K562 (cell line): ENCODE results near the gene CASTOR1. TPM values are rescaled to one million over a fixed set of nuclear protein-coding genes. Genes with fewer than 3 reads are reported as not detected.

ENCODE experiments used
- ATAC-seq: fragments of 200-7000 bp; cut with Tn5 transposase; 3 replicates; pipeline ENCODE4 v1.9.1; 2020; ENCODE audit warnings: moderate library complexity
- BruUV-seq: library from RNA; stranded (reverse); fragments of 400-500 nt; replicated peaks from 2 replicates; lab custom pipeline; 2021; lab: Mats Ljungman, UMichigan
- CTCF ChIA-PET: fragments of 300-600 bp; formaldehyde crosslinking; extraction: SDS; loops from one replicate; lab custom pipeline; 2021; ENCODE audit warnings: low intra/inter-chr PET ratio; lab: Yijun Ruan, JAX
- POLR2A ChIA-PET: fragments of 300-600, 350-650 bp; sonication (Branson Sonifier 250); formaldehyde crosslinking; extraction: SDS; loops from one replicate; lab custom pipeline; 2021; ENCODE audit warnings: antibody characterized with exemption, inconsistent platforms; lab: Yijun Ruan, JAX
- DNase-seq, 4 experiments: peaks; one replicate each; pipeline versions ENCODE4 v3.0.0 to v3.0.0-alpha.2; 2011 to 2018; ENCODE audit warnings: low spot score in 3 of 4, mixed read lengths in 3 of 4; ENCODE audit errors: extremely low read depth in 1 of 4
- FAIRE-seq: peaks from 2 replicates; lab custom pipeline; 2011; peaks lifted over from hg19 to GRCh38; lab: Jason Lieb, UNC
- H2AFZ ChIP-seq: 2 replicates; pipeline ENCODE4 v1.6.0; 2011; ENCODE audit warnings: low read depth, low read length, control low read depth, inconsistent platforms
- H3K27ac ChIP-seq: fragments of 200-600 bp; 3 replicates; pipeline ENCODE4 v1.8.0; 2011; ENCODE audit warnings: low read depth, mild to moderate bottlenecking, control low read depth, inconsistent platforms, low read length, moderate library complexity, mixed read lengths; ENCODE audit errors: extremely low read depth
- H3K27me3 ChIP-seq, 2 experiments: fragments of 300-600 bp in 1 of 2; 2 replicates in 1 of 2; 3 replicates in 1 of 2; pipeline versions ENCODE4 v1.6.0 to v1.8.0; 2011; ENCODE audit warnings: inconsistent platforms in 2 of 2, low read length in 2 of 2, mild to moderate bottlenecking in 1 of 2, mixed read lengths in 1 of 2, moderate library complexity in 1 of 2; ENCODE audit not compliant: control insufficient read depth in 2 of 2, insufficient read depth in 2 of 2
- H3K36me3 ChIP-seq: fragments of 300-600 bp; 3 replicates; pipeline ENCODE4 v1.8.0; 2011; ENCODE audit warnings: mild to moderate bottlenecking, low read length, inconsistent platforms; ENCODE audit not compliant: control insufficient read depth, insufficient read depth
- H3K4me1 ChIP-seq, 2 experiments: fragments of 200-600 bp in 1 of 2; replicated peaks in 1 of 2; 2 replicates in 1 of 2; 3 replicates in 1 of 2; pipeline versions ENCODE4 v1.5.1 to v1.8.0; 2011; ENCODE audit warnings: inconsistent platforms in 2 of 2, low read length in 2 of 2, mild to moderate bottlenecking in 1 of 2, mixed read lengths in 1 of 2, moderate library complexity in 1 of 2; ENCODE audit not compliant: control insufficient read depth in 2 of 2, insufficient read depth in 2 of 2
- H3K4me2 ChIP-seq: 2 replicates; pipeline ENCODE4 v1.6.1; 2011; ENCODE audit warnings: low read length, control low read depth, inconsistent platforms, mixed read lengths; ENCODE audit not compliant: insufficient read depth
- H3K4me3 ChIP-seq: fragments of 200-600 bp; sonication (generic), shearing (Covaris generic); 2 replicates; pipeline ENCODE4 v1.5.1; 2016; ENCODE audit warnings: control low read depth, inconsistent platforms
- H3K79me2 ChIP-seq: fragments of 200-600 bp; 3 replicates; pipeline ENCODE4 v1.8.0; 2011; ENCODE audit warnings: low read length, inconsistent platforms; ENCODE audit not compliant: control insufficient read depth, insufficient read depth
- H3K9ac ChIP-seq, 2 experiments: 2 replicates each; pipeline versions ENCODE4 v1.6.0 to v1.6.1; 2011; ENCODE audit warnings: low read depth in 2 of 2, low read length in 2 of 2, control low read depth in 1 of 2, inconsistent platforms in 1 of 2, mild to moderate bottlenecking in 1 of 2, mixed read lengths in 1 of 2; ENCODE audit not compliant: insufficient read depth in 1 of 2
- H3K9me1 ChIP-seq: one replicate; pipeline ENCODE4 v1.6.0; 2011; ENCODE audit warnings: inconsistent platforms, mild to moderate bottlenecking, low read length, moderate library complexity; ENCODE audit not compliant: control insufficient read depth, insufficient read depth
- H3K9me3 ChIP-seq: replicated peaks from 2 replicates; pipeline ENCODE4 v1.5.1; 2011; ENCODE audit warnings: low read depth, low read length, inconsistent platforms; ENCODE audit not compliant: control insufficient read depth, insufficient read depth
- H4K20me1 ChIP-seq: replicated peaks from 2 replicates; pipeline ENCODE4 v1.6.1; 2011; ENCODE audit warnings: low read length, inconsistent platforms, mixed read lengths; ENCODE audit not compliant: control insufficient read depth, insufficient read depth
- MCM3 ChIP-seq: fragments of 450-650 bp; IDR thresholded peaks from 2 replicates; pipeline ENCODE4 v1.6.1; 2016
- SPI1 ChIP-seq: IDR thresholded peaks from 2 replicates; pipeline ENCODE4 v1.6.1; 2011; ENCODE audit warnings: low read depth, low read length, control low read depth, borderline replicate concordance
- WGBS: fragments of 100-300 bp; shearing (Covaris generic); methylation state at CpG from one replicate; pipeline ENCODE4 v1.1.6; 2016; ENCODE audit warnings: low coverage, mixed read lengths; ENCODE audit not compliant: insufficient coverage; ENCODE audit errors: missing lambda C conversion rate; 5-methylcytosine and 5-hydroxymethylcytosine counted together
- in situ Hi-C: fragments of 300-500 bp; cut with MboI; formaldehyde crosslinking; loops from 4 replicates; pipeline ENCODE4 v1.15.0; 2018; ENCODE audit warnings: inconsistent platforms, mixed read lengths
- intact Hi-C: fragments of 100-400 bp; cut with micrococcal nuclease; formaldehyde crosslinking; loops from 2 replicates; pipeline ENCODE4 v1.14.2; 2022
- polyA plus RNA-seq, 8 experiments: library from polyadenylated mRNA; depleted of rRNA in 4 of 8; stranded (reverse) in 5 of 8; unstranded in 3 of 8; fragments of >200 nt; fragmentation: Nextera tagmentation in 2 of 8; fragmentation: Illumina TruSeq in 1 of 8; extraction: Ambion mirVana in 2 of 8; extraction: Trizol in 1 of 8; gene quantifications; 2 replicates each; pipeline versions ENCODE4 v1.2.1 to v1.2.3, GENCODE V29; 2011 to 2014; ENCODE audit warnings: inconsistent platforms in 1 of 8, missing spikeins in 1 of 8
- total RNA-seq, 7 experiments: library from RNA; depleted of rRNA in 6 of 7; stranded (reverse); fragments of >200 nt in 6 of 7; fragmentation: Illumina TruSeq in 2 of 7; extraction: Trizol in 2 of 7; gene quantifications; 2 replicates each; pipeline versions ENCODE4 v1.2.1 to v1.2.3, GENCODE V29; 2011 to 2021; ENCODE audit warnings: low replicate concordance in 1 of 7
- TF ChIP-seq, protein P1 (sequence below), 3 experiments: fragments of 200-800 bp in 1 of 3; sonication (Bioruptor generic) in 1 of 3; sonication (generic) in 1 of 3; formaldehyde crosslinking in 1 of 3; IDR thresholded peaks; 2 replicates each; pipeline versions ENCODE4 v1.6.1 to v1.8.0; 2016 to 2022; ENCODE audit warnings: mild to moderate bottlenecking in 2 of 3, missing compliant biosample characterization in 2 of 3, missing genetic modification characterization in 2 of 3, missing genetic modification reagents in 1 of 3
- TF ChIP-seq, protein P2 (sequence below): sonication (generic); formaldehyde crosslinking; IDR thresholded peaks from 2 replicates; pipeline ENCODE4 v1.8.0; 2022; ENCODE audit warnings: mild to moderate bottlenecking, low read depth, missing genetic modification reagents

The CASTOR1 gene
- total and polyA plus RNA-seq, 9 of the 15 experiments (the other 6 are each of a cell fraction or from before 2014, with no cell fraction given) = 0.35 to 2.6 (median 1.1) TPM

DNA sequence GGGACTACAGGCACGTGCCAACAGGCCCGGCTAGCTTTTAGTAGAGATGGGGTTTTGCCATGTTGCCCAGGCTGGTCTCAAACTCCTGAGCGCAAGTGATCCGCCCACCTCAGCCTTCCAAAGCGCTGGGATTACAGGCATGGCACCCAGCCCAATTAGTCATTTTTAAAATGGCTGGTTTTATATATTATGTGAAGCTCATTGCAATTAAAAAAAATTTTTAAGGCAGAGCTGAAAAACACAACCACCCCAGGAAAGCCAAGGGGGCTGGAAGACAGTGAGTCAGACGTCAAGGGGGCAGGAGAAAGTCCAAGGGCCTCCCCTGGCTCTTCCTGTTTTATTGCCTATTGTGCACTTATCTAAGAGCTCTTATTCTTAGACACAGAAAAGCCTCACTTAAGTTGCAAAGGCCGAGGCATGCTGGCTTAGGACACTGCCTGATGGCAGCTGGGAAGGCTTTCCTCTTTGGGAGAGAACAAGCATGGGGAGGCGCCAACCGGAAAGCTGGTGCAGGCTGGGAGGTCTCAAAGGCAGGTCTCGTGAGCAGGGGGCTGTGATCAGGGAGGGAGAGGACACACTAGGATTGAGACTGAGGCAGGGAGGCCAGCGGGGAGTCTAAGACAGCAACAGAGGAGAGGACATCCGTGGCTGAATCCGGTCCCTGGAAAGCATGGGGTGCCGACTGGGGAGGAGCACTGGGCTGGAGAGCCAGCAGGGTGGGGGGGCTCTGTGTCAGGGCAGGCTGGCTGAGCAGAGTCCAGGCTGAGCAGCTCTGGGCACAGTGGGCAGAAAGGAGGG is 11.6 kb downstream of the CASTOR1 start:
- Histone ChIP-seq H3K9me1 (no peaks in the 10 kb centered on the region), H3K4me2 (no peak overlapping the region), H3K79me2 (no peaks in the 10 kb centered on the region), H3K27ac (no peak overlapping the region), H2AFZ (peak overlapping the region; percentile 40; the same call in 1 of the 2 replicates), H3K36me3 (no peaks in the 10 kb centered on the region), H4K20me1 (no peaks in the 10 kb centered on the region), H3K4me3 (no peak overlapping the region), H3K9ac (peak overlapping the region in 1 of 2 experiments; percentile 58; a peak in 1 of 4 replicates), H3K9me3 (no peaks in the 10 kb centered on the region), H3K27me3 (no peaks in the 10 kb centered on the region; a peak in 1 of 5 replicates)
- FAIRE-seq (no peak), DNase-seq (no peak), ATAC-seq (no peak)
- WGBS = 45% methylated on average over 11 of the region's 14 CpGs
- in situ Hi-C loops = no loop called here
- no TSS peak for BruUV-seq
- POLR2A ChIA-PET = interaction anchor here (1.8 kb wide), 1 partner anchor 10 kb away, joined by 8 read pairs; no protein-coding TSS in a partner anchor
- CTCF ChIA-PET = no interaction called here
- TF ChIP-seq MCM3 = no peak
- TF ChIP-seq, protein P1, sequence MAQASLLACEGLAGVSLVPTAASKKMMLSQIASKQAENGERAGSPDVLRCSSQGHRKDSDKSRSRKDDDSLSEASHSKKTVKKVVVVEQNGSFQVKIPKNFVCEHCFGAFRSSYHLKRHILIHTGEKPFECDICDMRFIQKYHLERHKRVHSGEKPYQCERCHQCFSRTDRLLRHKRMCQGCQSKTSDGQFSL (CRISPR knock-in tag; IDR thresholded peaks at IDR 0.05) = 0 out of 2 replicates have a peak, but pooled peaks have one; percentile 19
- TF ChIP-seq, protein P1 (tag; IDR thresholded peaks at IDR 0.05) = no peak
- TF ChIP-seq SPI1 = peak; percentile 16; the same call in 1 of the 2 replicates
- TF ChIP-seq, protein P2, sequence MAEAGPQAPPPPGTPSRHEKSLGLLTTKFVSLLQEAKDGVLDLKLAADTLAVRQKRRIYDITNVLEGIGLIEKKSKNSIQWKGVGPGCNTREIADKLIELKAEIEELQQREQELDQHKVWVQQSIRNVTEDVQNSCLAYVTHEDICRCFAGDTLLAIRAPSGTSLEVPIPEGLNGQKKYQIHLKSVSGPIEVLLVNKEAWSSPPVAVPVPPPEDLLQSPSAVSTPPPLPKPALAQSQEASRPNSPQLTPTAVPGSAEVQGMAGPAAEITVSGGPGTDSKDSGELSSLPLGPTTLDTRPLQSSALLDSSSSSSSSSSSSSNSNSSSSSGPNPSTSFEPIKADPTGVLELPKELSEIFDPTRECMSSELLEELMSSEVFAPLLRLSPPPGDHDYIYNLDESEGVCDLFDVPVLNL (CRISPR knock-in tag) = no peak
- TF ChIP-seq, all 486 proteins: peak for 2
- intact Hi-C loops = no loop called here
- H3K4me1 ChIP-seq = peaks cover 2 to 12% of the 10 kb centered on the region in 2 experiments; a peak in 3 of 5 replicates
